NB4 (cell line): ENCODE results near the gene ZNF579.
"Not testable (repeated sequence)": the region's sequence is repeated elsewhere in the genome, so short reads cannot be mapped to it uniquely, and the experiment has no call there.

Source experiments
- MYC ChIP-seq: IDR thresholded peaks from 2 replicates; pipeline ENCODE4 v1.6.1; 2011; ENCODE audit warnings: low read depth, low read length
- POLR2A ChIP-seq: IDR thresholded peaks from 2 replicates; pipeline ENCODE4 v1.6.1; 2011; ENCODE audit warnings: mild to moderate bottlenecking; ENCODE audit not compliant: insufficient read length; ENCODE audit errors: extremely low read depth
- TF ChIP-seq, protein P1 (sequence below): IDR thresholded peaks from 2 replicates; pipeline ENCODE4 v1.6.1; 2011; ENCODE audit warnings: low read depth, low read length
- TF ChIP-seq, protein P2 (sequence below): IDR thresholded peaks from one replicate; pipeline ENCODE4 v1.5.1; 2012; ENCODE audit warnings: low read depth, low read length

DNA sequence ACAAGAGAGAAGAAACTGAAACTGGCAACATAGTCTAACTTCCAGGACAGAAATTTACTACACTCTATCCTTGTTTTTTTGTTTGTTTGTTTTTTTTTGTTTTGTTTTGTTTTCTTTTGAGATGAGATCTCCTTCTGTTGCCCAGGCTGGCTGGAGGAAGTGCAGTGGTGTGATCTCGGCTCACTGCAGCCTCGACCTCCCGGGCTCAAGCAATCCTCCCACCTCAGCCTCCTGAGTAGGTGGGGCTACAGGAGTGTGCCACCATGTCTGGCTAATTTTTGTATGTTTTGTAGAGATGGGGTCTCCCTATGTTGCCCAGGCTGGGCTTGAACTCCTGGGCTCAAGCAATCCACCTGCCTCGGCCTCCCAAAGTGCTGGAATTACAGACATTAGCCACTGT is 1.6 kb upstream of the ZNF579 start:
- TF ChIP-seq, protein P1, sequence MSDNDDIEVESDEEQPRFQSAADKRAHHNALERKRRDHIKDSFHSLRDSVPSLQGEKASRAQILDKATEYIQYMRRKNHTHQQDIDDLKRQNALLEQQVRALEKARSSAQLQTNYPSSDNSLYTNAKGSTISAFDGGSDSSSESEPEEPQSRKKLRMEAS = not testable (repeated sequence)
- TF ChIP-seq, protein P2, sequence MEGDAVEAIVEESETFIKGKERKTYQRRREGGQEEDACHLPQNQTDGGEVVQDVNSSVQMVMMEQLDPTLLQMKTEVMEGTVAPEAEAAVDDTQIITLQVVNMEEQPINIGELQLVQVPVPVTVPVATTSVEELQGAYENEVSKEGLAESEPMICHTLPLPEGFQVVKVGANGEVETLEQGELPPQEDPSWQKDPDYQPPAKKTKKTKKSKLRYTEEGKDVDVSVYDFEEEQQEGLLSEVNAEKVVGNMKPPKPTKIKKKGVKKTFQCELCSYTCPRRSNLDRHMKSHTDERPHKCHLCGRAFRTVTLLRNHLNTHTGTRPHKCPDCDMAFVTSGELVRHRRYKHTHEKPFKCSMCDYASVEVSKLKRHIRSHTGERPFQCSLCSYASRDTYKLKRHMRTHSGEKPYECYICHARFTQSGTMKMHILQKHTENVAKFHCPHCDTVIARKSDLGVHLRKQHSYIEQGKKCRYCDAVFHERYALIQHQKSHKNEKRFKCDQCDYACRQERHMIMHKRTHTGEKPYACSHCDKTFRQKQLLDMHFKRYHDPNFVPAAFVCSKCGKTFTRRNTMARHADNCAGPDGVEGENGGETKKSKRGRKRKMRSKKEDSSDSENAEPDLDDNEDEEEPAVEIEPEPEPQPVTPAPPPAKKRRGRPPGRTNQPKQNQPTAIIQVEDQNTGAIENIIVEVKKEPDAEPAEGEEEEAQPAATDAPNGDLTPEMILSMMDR = not testable (repeated sequence)
- TF ChIP-seq POLR2A, MYC: not testable (repeated sequence)
